GM12874 (cell line): Measurements from ENCODE around the gene VPS33B.

Source experiments
- CTCF ChIP-seq: IDR thresholded peaks from 2 replicates; pipeline ENCODE4 v1.5.1; 2011; ENCODE audit warnings: low read depth, mild to moderate bottlenecking, control low read depth, low read length, moderate library complexity; ENCODE audit not compliant: insufficient read depth

The VPS33B gene

GRCh38 chr15:91061997-91062396 is 39.6 kb upstream of the VPS33B start:
- no peak for TF ChIP-seq CTCF

- no peak for TF ChIP-seq CTCF
Measured at GRCh38 chr15:91061230-91061629, 38.8 kb upstream of the VPS33B start.

- peak; percentile 76 for TF ChIP-seq CTCF
Measured at GRCh38 chr15:91055548-91056331, 33.3 kb upstream of the VPS33B start.

GRCh38 chr15:91054816-91055215 is 32.4 kb upstream of the VPS33B start:
- no peak for TF ChIP-seq CTCF

- TF ChIP-seq CTCF = no peak
Measured at GRCh38 chr15:91051248-91051647, 28.9 kb upstream of the VPS33B start.

GRCh38 chr15:91050128-91050455 is 27.7 kb upstream of the VPS33B start:
- no peak for TF ChIP-seq CTCF

GRCh38 chr15:91049378-91050127 is 27.2 kb upstream of the VPS33B start:
- TF ChIP-seq CTCF = peak; percentile 68
